HL-60 (cell line): ENCODE measurements around the gene PTPRB.

ENCODE experiments used
- CTCF ChIP-seq: IDR thresholded peaks from one replicate; pipeline ENCODE4 v1.5.1; 2011; ENCODE audit warnings: low read length, control low read depth, inconsistent platforms; ENCODE audit not compliant: insufficient read depth
- POLR2AphosphoS5 ChIP-seq: IDR thresholded peaks from 2 replicates; pipeline ENCODE4 v1.6.1; 2012; ENCODE audit warnings: low read depth

GRCh38 chr12:70659077-70659606 lies 21.9 kb upstream of the PTPRB start:
- TF ChIP-seq CTCF (no peak), POLR2AphosphoS5 (no peak)
